ENCODE data around the gene LTBP3.

Gene LTBP3

GRCh38 chr11:65558002-65558929, at the start of gene LTBP3:
Gene LTBP3, minus strand, starts transcription at chr11:65558359. Its CDS starts 400 bp downstream, at chr11:65557959.
- Histone ChIP-seq H3K27ac (ENCODE audit: low read depth, low read length) (peak within 1 kb of the TSS; percentile 28; the same call in 1 of the 2 replicates), H3K36me3 (ENCODE audit: control insufficient read depth, insufficient read depth, low read length) (no peaks in the 10 kb centered on the region), H3K4me1 (ENCODE audit: control insufficient read depth, insufficient read depth, low read length) (peaks cover 58% of the 10 kb centered on the region), H3K9ac (ENCODE audit: low read length) (peak within 1 kb of the TSS; percentile 69), H3K27me3 (ENCODE audit: control insufficient read depth, insufficient read depth, low read length) (peaks cover 27% of the 10 kb centered on the region), H3K4me3 (ENCODE audit: low read depth, low read length) (peak within 1 kb of the TSS; percentile 63), H3K9me3 (ENCODE audit: control insufficient read depth, insufficient read depth, low read depth, low read length) (no peaks in the 10 kb centered on the region)

DNA sequence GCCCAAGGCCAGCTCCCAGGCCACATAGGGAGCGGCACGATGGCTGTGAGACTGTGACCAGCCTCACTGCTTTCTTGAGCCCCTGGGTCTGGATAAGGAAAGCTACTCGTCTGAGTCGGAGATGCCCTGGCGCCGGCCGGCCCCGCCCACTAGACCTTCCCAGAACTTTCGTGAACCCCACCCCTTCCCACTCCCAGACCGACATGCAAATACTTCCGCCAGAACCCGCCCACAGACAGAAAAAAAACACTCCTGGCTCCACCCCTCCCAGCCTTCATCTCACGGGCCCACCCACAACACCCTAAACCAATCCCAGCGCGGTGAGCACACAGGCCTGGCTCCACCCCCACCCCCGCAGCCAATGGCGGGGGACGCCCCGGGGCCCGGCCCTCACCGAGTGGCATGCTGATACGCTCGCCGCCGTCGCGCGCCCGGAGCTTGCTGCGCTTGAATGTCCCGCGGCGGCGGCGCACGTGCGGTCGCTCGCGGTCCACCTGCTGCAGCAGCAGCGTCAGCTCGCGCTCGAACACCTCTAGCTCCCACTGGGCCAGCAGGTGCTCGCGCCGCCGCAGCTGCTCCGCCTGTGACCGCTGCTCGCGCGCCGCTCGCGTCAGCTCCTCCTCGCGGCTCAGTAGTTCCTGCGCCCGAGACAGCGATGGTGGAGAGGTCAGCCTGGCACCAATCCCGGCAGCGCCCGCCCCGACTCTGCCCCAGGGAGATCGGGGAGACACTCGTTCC, 48.9 kb upstream of the LTBP3 start:
- peaks cover 32% of the 10 kb centered on the region for H3K36me3 ChIP-seq (ENCODE audit: control insufficient read depth, insufficient read depth, low read length)
- no peak overlapping the region for H3K9ac ChIP-seq (ENCODE audit: low read length)
- no peak overlapping the region; the same call in 1 of the 2 replicates for H3K27ac ChIP-seq (ENCODE audit: low read depth, low read length)
- H3K4me1 ChIP-seq (ENCODE audit: control insufficient read depth, insufficient read depth, low read length) = peaks cover 22% of the 10 kb centered on the region
- H3K27me3 ChIP-seq (ENCODE audit: control insufficient read depth, insufficient read depth, low read length) = no peaks in the 10 kb centered on the region
- H3K9me3 ChIP-seq (ENCODE audit: control insufficient read depth, insufficient read depth, low read depth, low read length) = no peaks in the 10 kb centered on the region
- H3K4me3 ChIP-seq (ENCODE audit: low read depth, low read length) = peak overlapping the region; percentile 57

GRCh38 chr11:65604258-65604657, 46.1 kb upstream of the LTBP3 start:
- Histone ChIP-seq H3K9ac (ENCODE audit: low read length) (no peak overlapping the region), H3K36me3 (ENCODE audit: control insufficient read depth, insufficient read depth, low read length) (peaks cover 31% of the 10 kb centered on the region), H3K4me1 (ENCODE audit: control insufficient read depth, insufficient read depth, low read length) (peaks cover 15% of the 10 kb centered on the region), H3K4me3 (ENCODE audit: low read depth, low read length) (no peak overlapping the region), H3K27me3 (ENCODE audit: control insufficient read depth, insufficient read depth, low read length) (no peaks in the 10 kb centered on the region), H3K9me3 (ENCODE audit: control insufficient read depth, insufficient read depth, low read depth, low read length) (no peaks in the 10 kb centered on the region), H3K27ac (ENCODE audit: low read depth, low read length) (no peak overlapping the region)

GRCh38 chr11:65599955-65600246, 41.7 kb upstream of the LTBP3 start:
- H3K27ac ChIP-seq (ENCODE audit: low read depth, low read length) = no peak overlapping the region
- no peak overlapping the region for H3K9ac ChIP-seq (ENCODE audit: low read length)
- no peaks in the 10 kb centered on the region for H3K4me1 ChIP-seq (ENCODE audit: control insufficient read depth, insufficient read depth, low read length)
- peaks cover 38% of the 10 kb centered on the region for H3K36me3 ChIP-seq (ENCODE audit: control insufficient read depth, insufficient read depth, low read length)
- H3K9me3 ChIP-seq (ENCODE audit: control insufficient read depth, insufficient read depth, low read depth, low read length) = no peaks in the 10 kb centered on the region
- no peaks in the 10 kb centered on the region for H3K27me3 ChIP-seq (ENCODE audit: control insufficient read depth, insufficient read depth, low read length)
- no peak overlapping the region for H3K4me3 ChIP-seq (ENCODE audit: low read depth, low read length)

DNA sequence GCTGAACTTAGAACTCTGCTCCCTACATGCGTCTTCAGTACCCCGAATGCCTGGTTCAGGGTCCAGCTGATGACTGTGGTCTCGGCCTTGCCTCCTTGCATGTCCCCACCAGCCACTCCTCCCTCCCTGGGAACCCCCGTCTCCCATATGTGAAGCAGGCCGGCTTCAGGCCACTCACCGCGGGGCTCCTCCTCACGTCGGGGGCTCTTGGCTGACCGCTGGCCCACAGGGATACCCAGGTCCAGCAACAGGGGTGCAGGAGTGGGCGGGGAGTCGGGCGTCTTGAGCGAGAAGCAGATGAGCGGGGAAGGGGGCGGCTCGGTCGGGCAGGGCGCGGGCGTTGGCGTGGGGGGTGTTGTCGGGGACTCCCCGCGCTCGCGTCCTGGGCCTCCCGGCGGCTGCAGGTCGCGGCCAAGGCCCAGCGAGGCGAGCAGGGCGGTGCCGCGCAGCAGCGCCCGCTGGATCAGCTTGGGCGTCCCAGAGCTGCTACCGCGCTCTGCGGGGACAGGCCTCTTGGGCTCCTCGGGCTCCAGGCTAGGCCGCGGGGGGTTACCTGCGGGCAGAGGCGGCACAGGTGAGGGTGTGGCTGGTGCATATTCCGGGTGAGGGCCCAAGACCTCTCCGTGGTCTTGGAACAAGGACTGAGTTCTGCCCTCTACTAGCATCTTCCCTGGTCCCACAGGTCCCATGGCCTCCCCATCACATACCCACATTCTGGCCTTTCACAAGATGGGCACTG, 41.2 kb upstream of the LTBP3 start:
- Histone ChIP-seq H3K27ac (ENCODE audit: low read depth, low read length) (no peak overlapping the region), H3K36me3 (ENCODE audit: control insufficient read depth, insufficient read depth, low read length) (peaks cover 33% of the 10 kb centered on the region), H3K4me3 (ENCODE audit: low read depth, low read length) (no peak overlapping the region), H3K9ac (ENCODE audit: low read length) (no peak overlapping the region), H3K9me3 (ENCODE audit: control insufficient read depth, insufficient read depth, low read depth, low read length) (no peaks in the 10 kb centered on the region), H3K4me1 (ENCODE audit: control insufficient read depth, insufficient read depth, low read length) (no peaks in the 10 kb centered on the region), H3K27me3 (ENCODE audit: control insufficient read depth, insufficient read depth, low read length) (no peaks in the 10 kb centered on the region)

DNA sequence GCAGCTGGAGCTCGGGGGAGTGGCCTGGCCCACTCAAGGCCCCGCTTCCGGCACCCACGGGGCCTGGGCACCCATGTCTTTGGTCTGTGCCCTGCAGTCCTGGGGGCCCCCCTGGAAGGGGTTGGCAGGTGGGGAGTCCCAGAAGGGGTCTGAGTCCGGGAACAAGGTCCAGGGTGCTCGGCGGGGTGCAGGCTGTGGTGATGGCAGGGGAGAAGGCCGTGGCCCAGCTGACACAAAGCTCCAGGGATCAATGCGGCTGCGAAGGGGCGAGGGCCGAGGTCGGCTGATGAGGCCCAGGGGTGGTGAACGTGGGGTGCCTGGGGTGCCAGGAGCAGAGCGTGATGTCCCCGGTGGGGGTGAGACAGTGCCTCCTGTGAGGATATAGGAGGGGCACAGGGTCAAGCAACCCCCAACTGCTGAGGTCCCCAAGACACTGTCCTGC, 40.1 kb upstream of the LTBP3 start:
- Histone ChIP-seq H3K36me3 (ENCODE audit: control insufficient read depth, insufficient read depth, low read length) (peaks cover 24% of the 10 kb centered on the region), H3K9ac (ENCODE audit: low read length) (no peak overlapping the region)

GRCh38 chr11:65596520-65596919, 38.4 kb upstream of the LTBP3 start:
- Histone ChIP-seq H3K4me3 (ENCODE audit: low read depth, low read length) (no peak overlapping the region), H3K27me3 (ENCODE audit: control insufficient read depth, insufficient read depth, low read length) (peaks cover 26% of the 10 kb centered on the region), H3K9me3 (ENCODE audit: control insufficient read depth, insufficient read depth, low read depth, low read length) (no peaks in the 10 kb centered on the region), H3K36me3 (ENCODE audit: control insufficient read depth, insufficient read depth, low read length) (peaks cover 19% of the 10 kb centered on the region), H3K4me1 (ENCODE audit: control insufficient read depth, insufficient read depth, low read length) (peaks cover 16% of the 10 kb centered on the region), H3K27ac (ENCODE audit: low read depth, low read length) (no peak overlapping the region), H3K9ac (ENCODE audit: low read length) (no peak overlapping the region)

More for the DNA sequence above, 40.1 kb upstream of the LTBP3 start:
- Histone ChIP-seq H3K27ac (ENCODE audit: low read depth, low read length) (no peak overlapping the region), H3K4me3 (ENCODE audit: low read depth, low read length) (no peak overlapping the region), H3K27me3 (ENCODE audit: control insufficient read depth, insufficient read depth, low read length) (peaks cover 11% of the 10 kb centered on the region), H3K4me1 (ENCODE audit: control insufficient read depth, insufficient read depth, low read length) (peaks cover 8% of the 10 kb centered on the region), H3K9me3 (ENCODE audit: control insufficient read depth, insufficient read depth, low read depth, low read length) (no peaks in the 10 kb centered on the region)

DNA sequence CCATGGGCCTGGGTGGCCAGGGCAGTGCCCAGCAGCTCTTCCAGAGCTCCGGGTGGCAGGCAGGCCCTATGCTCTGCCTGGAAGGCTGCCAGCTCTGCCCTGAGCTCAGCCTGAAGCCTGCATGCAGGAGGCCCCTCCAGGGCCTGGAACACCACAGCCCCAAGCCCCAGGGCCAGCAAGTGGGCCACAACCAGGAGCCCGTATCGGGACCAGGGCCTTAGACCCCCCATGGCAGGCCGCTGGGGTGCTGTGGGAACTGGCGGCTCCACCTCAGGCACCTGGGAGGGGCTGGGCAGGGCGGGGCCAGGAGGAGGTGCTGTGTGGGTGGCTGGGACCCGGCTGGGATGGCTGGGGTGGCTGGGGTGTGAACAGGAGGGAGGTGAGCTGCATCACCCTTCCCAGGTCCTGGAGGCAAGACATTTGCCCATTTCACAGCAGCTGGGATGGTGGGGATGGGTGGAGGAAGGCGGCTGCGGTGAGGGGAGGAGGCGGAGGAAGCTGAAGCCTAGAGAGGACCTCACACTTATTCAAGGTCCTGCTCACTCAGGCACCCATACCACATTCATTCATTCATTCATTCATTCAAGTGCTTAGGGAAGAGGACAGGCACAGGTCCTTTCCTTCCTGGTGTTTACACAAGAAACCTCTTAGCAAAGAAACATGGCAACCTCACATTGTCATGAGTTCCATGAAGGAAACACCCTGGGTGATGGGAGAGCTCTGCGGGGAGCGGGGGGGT, 37.6 kb upstream of the LTBP3 start, which contains the start of gene KCNK7:
Gene KCNK7 (minus strand): TSS at position 258 of the 739 bp plus-strand sequence. CDS start 28 bp downstream, at position 230.
- H3K36me3 ChIP-seq (ENCODE audit: control insufficient read depth, insufficient read depth, low read length) = peaks cover 19% of the 10 kb centered on the region

DNA sequence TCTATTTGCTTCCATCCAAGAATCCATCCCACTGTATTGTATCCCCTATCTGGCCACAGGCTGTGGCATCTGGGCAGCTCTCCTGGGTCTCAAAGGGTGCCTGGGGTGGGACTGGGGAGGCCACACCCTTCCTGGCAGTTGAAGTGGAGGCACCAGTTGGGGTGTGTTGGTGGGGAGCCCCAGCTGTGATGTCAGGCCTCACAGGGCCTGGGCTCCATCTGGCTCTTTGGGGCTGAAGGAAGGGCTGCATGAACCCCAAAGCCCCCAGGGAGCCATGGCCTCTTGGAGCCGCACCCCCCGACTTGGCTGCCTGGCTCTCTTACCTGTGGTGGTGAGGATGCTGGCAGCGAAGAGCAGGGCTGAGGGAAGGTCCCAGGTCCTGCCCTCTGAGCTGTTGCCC, 37.0 kb upstream of the LTBP3 start:
- H3K27me3 ChIP-seq (ENCODE audit: control insufficient read depth, insufficient read depth, low read length) = peaks cover 40% of the 10 kb centered on the region
- H3K27ac ChIP-seq (ENCODE audit: low read depth, low read length) = no peak overlapping the region
- H3K4me1 ChIP-seq (ENCODE audit: control insufficient read depth, insufficient read depth, low read length) = peaks cover 20% of the 10 kb centered on the region
- no peak overlapping the region for H3K4me3 ChIP-seq (ENCODE audit: low read depth, low read length)
- H3K9ac ChIP-seq (ENCODE audit: low read length) = no peak overlapping the region
- H3K36me3 ChIP-seq (ENCODE audit: control insufficient read depth, insufficient read depth, low read length) = peaks cover 19% of the 10 kb centered on the region
- H3K9me3 ChIP-seq (ENCODE audit: control insufficient read depth, insufficient read depth, low read depth, low read length) = no peaks in the 10 kb centered on the region

More for the DNA sequence above, 37.6 kb upstream of the LTBP3 start, which contains the start of gene KCNK7:
- no peak within 1 kb of the TSS for H3K27ac ChIP-seq (ENCODE audit: low read depth, low read length)
- peaks cover 34% of the 10 kb centered on the region for H3K27me3 ChIP-seq (ENCODE audit: control insufficient read depth, insufficient read depth, low read length)
- no peak within 1 kb of the TSS for H3K9ac ChIP-seq (ENCODE audit: low read length)
- H3K4me1 ChIP-seq (ENCODE audit: control insufficient read depth, insufficient read depth, low read length) = peaks cover 20% of the 10 kb centered on the region
- H3K4me3 ChIP-seq (ENCODE audit: low read depth, low read length) = no peak within 1 kb of the TSS
- no peaks in the 10 kb centered on the region for H3K9me3 ChIP-seq (ENCODE audit: control insufficient read depth, insufficient read depth, low read depth, low read length)
